Right lobe of liver (tissue), 6 donors: Measurements from ENCODE around the gene LDLRAP1. TPM values are rescaled to one million over a fixed set of nuclear protein-coding genes. Genes with fewer than 3 reads are reported as not detected.

ENCODE experiments used
- ATAC-seq, 4 donors: fragments of 200-7000 bp; cut with Tn5 transposase; one replicate each; pipeline ENCODE4 v1.9.1; 2020; ENCODE audit warnings: mild to moderate bottlenecking in 4 of 4, moderate library complexity in 4 of 4
- DNase-seq, 3 donors: peaks; one replicate each; pipeline ENCODE4 v3.0.0-alpha.2; 2020
- H3K27ac ChIP-seq, 3 donors: fragments of 200-600 bp; one replicate each; pipeline ENCODE4 v1.8.0; 2022
- H3K27me3 ChIP-seq, 2 donors: fragments of 200-600 bp; one replicate each; pipeline ENCODE4 v1.8.0; 2022
- H3K36me3 ChIP-seq, 4 donors: fragments of 200-600 bp; sonication (generic) in 1 of 4; one replicate each; pipeline versions ENCODE4 v1.5.1 to v1.8.0; 2017 to 2022; ENCODE audit warnings: control low read depth in 1 of 4
- H3K4me1 ChIP-seq, 4 donors: fragments of 200-600 bp; sonication (generic) in 1 of 4; one replicate each; pipeline versions ENCODE4 v1.5.1 to v1.8.0; 2017 to 2022; ENCODE audit warnings: control low read depth in 1 of 4
- H3K4me3 ChIP-seq, 3 donors: fragments of 200-600 bp; one replicate each; pipeline ENCODE4 v1.8.0; 2022
- H3K9me3 ChIP-seq, 4 donors: fragments of 200-600 bp; sonication (generic) in 1 of 4; one replicate each; pipeline versions ENCODE4 v1.5.1 to v1.8.0; 2017 to 2022; ENCODE audit warnings: control low read depth in 1 of 4
- CTCF ChIP-seq, 4 donors: fragments of 200-600 bp in 3 of 4; fragments of 450-650 bp in 1 of 4; IDR thresholded peaks; one replicate each; pipeline versions ENCODE4 v1.5.1 to v1.8.0; 2016 to 2022; ENCODE audit warnings: antibody characterized with exemption in 4 of 4, mild to moderate bottlenecking in 2 of 4
- POLR2A ChIP-seq: fragments of 450-650 bp; IDR thresholded peaks from one replicate; pipeline ENCODE4 v1.6.1; 2017; ENCODE audit warnings: antibody characterized with exemption, mild to moderate bottlenecking
- WGBS: methylation state at CpG from one replicate; pipeline ENCODE4 v1.1.6; 2018; ENCODE audit warnings: low coverage, low lambda C conversion rate; ENCODE audit not compliant: insufficient coverage; ENCODE audit errors: missing lambda C conversion rate; 5-methylcytosine and 5-hydroxymethylcytosine counted together
- intact Hi-C, 2 donors: fragments of 100-400 bp; cut with DNase I; formaldehyde crosslinking; loops; one replicate each; pipeline versions ENCODE4 v1.11.2 to v1.14.1; 2022
- total RNA-seq, 6 experiments: library from RNA; depleted of rRNA in 2 of 6; stranded (reverse); fragments of >200 nt in 2 of 6; fragmentation: NEBNext Ultra II Directional in 3 of 6; extraction: Animal tissue kit (Norgen Biotek cat#: 25700) in 3 of 6; gene quantifications; one replicate each; pipeline versions ENCODE4 v1.1.0 to v1.2.4, GENCODE V29; 2016 to 2023
- donor health status: DM: no; HTN: yes; CAD: no.
- donor health status: DM: no; HTN: no; CAD: no.
- donor health status: DM: no; HTN: no; CAD: no.
- donor health status: DM: no; HTN: yes; CAD: no.
- donor health status: DM: no; HTN: yes; CAD: no.

Gene LDLRAP1
- total RNA-seq, 6 experiments from 2014 or later, result 15.3 to 24.3 (median 16.7) TPM

- H3K36me3 ChIP-seq, result peaks cover 0 to 3% (median 0%) of the 10 kb centered on the region in 4 donors
- intact Hi-C loops, result no loop called here
- WGBS, result 91% methylated on average over 4 of the region's 14 CpGs
- ATAC-seq, result no peak
- no peak overlapping the region for H3K4me3 ChIP-seq
- peaks cover 0 to 11% (median 2%) of the 10 kb centered on the region in 4 donors for H3K4me1 ChIP-seq
- H3K9me3 ChIP-seq, result no peaks in the 10 kb centered on the region
- DNase-seq, result no peak
- no peak for TF ChIP-seq CTCF (IDR thresholded peaks at IDR 0.05)
- no peak for TF ChIP-seq POLR2A
- no peak overlapping the region for H3K27ac ChIP-seq
- no peaks in the 10 kb centered on the region for H3K27me3 ChIP-seq
Observed at GRCh38 chr1:25554886-25555752, 11.7 kb downstream of the LDLRAP1 start.

GRCh38 chr1:25555753-25556092 lies 12.3 kb downstream of the LDLRAP1 start:
- DNase-seq, result no peak
- Histone ChIP-seq H3K4me3 (no peak overlapping the region), H3K27me3 (no peaks in the 10 kb centered on the region), H3K27ac (no peak overlapping the region), H3K4me1 (peaks cover 0 to 5% (median 0%) of the 10 kb centered on the region in 4 donors), H3K36me3 (peaks cover 0 to 3% (median 0%) of the 10 kb centered on the region in 4 donors), H3K9me3 (no peaks in the 10 kb centered on the region)
- no peak for ATAC-seq
- WGBS, result 98% methylated on average over 4 of the region's 5 CpGs
- TF ChIP-seq CTCF (IDR thresholded peaks at IDR 0.05) (no peak), POLR2A (no peak)
- intact Hi-C loops, result no loop called here

GRCh38 chr1:25556132-25556670 lies 12.8 kb downstream of the LDLRAP1 start:
- DNase-seq (no peak), ATAC-seq (no peak)
- Histone ChIP-seq H3K4me1 (peaks cover 0 to under 1% (median 0%) of the 10 kb centered on the region in 4 donors), H3K4me3 (no peak overlapping the region), H3K9me3 (no peaks in the 10 kb centered on the region), H3K36me3 (peaks cover 0 to 3% (median 0%) of the 10 kb centered on the region in 4 donors), H3K27ac (no peak overlapping the region), H3K27me3 (no peaks in the 10 kb centered on the region)
- intact Hi-C loops, result no loop called here
- 100% methylated on average over 2 of the region's 11 CpGs for WGBS
- TF ChIP-seq CTCF (IDR thresholded peaks at IDR 0.05) (no peak), POLR2A (no peak)

GRCh38 chr1:25556791-25557476 lies 13.5 kb downstream of the LDLRAP1 start:
- Histone ChIP-seq H3K27me3 (no peaks in the 10 kb centered on the region), H3K36me3 (peaks cover 0 to 3% (median 0%) of the 10 kb centered on the region in 4 donors), H3K4me1 (peaks cover 0 to 1% (median 0%) of the 10 kb centered on the region in 4 donors), H3K4me3 (no peak overlapping the region), H3K27ac (no peak overlapping the region), H3K9me3 (no peaks in the 10 kb centered on the region)
- TF ChIP-seq CTCF (IDR thresholded peaks at IDR 0.05) (no peak), POLR2A (no peak)
- 83% methylated on average over 5 of the region's 10 CpGs for WGBS
- no peak for DNase-seq
- ATAC-seq, result peak in 3 of 4 donors; percentile 13 to 21 (median 18)
- intact Hi-C loops, result no loop called here
